K562 (cell line): Measurements from ENCODE around the gene TBC1D32. TPM values are rescaled to one million over a fixed set of nuclear protein-coding genes. Genes with fewer than 3 reads are reported as not detected.
"Not testable (repeated sequence)": the region's sequence is repeated elsewhere in the genome, so short reads cannot be mapped to it uniquely, and the experiment has no call there.

ENCODE experiments used
- ATAC-seq: fragments of 200-7000 bp; cut with Tn5 transposase; 3 replicates; pipeline ENCODE4 v1.9.1; 2020; ENCODE audit warnings: moderate library complexity
- BruUV-seq: library from RNA; stranded (reverse); fragments of 400-500 nt; replicated peaks from 2 replicates; lab custom pipeline; 2021; lab: Mats Ljungman, UMichigan
- CTCF ChIA-PET: fragments of 300-600 bp; formaldehyde crosslinking; extraction: SDS; loops from one replicate; lab custom pipeline; 2021; ENCODE audit warnings: low intra/inter-chr PET ratio; lab: Yijun Ruan, JAX
- POLR2A ChIA-PET: fragments of 300-600, 350-650 bp; sonication (Branson Sonifier 250); formaldehyde crosslinking; extraction: SDS; loops from one replicate; lab custom pipeline; 2021; ENCODE audit warnings: antibody characterized with exemption, inconsistent platforms; lab: Yijun Ruan, JAX
- DNase-seq, 4 experiments: peaks; one replicate each; pipeline versions ENCODE4 v3.0.0 to v3.0.0-alpha.2; 2011 to 2018; ENCODE audit warnings: low spot score in 3 of 4, mixed read lengths in 3 of 4; ENCODE audit errors: extremely low read depth in 1 of 4
- FAIRE-seq: peaks from 2 replicates; lab custom pipeline; 2011; peaks lifted over from hg19 to GRCh38; lab: Jason Lieb, UNC
- H2AFZ ChIP-seq: 2 replicates; pipeline ENCODE4 v1.6.0; 2011; ENCODE audit warnings: low read depth, low read length, control low read depth, inconsistent platforms
- H3K27ac ChIP-seq: fragments of 200-600 bp; 3 replicates; pipeline ENCODE4 v1.8.0; 2011; ENCODE audit warnings: low read depth, mild to moderate bottlenecking, control low read depth, inconsistent platforms, low read length, moderate library complexity, mixed read lengths; ENCODE audit errors: extremely low read depth
- H3K27me3 ChIP-seq, 2 experiments: fragments of 300-600 bp in 1 of 2; 2 replicates in 1 of 2; 3 replicates in 1 of 2; pipeline versions ENCODE4 v1.6.0 to v1.8.0; 2011; ENCODE audit warnings: inconsistent platforms in 2 of 2, low read length in 2 of 2, mild to moderate bottlenecking in 1 of 2, mixed read lengths in 1 of 2, moderate library complexity in 1 of 2; ENCODE audit not compliant: control insufficient read depth in 2 of 2, insufficient read depth in 2 of 2
- H3K36me3 ChIP-seq: fragments of 300-600 bp; 3 replicates; pipeline ENCODE4 v1.8.0; 2011; ENCODE audit warnings: mild to moderate bottlenecking, low read length, inconsistent platforms; ENCODE audit not compliant: control insufficient read depth, insufficient read depth
- H3K4me1 ChIP-seq, 2 experiments: fragments of 200-600 bp in 1 of 2; replicated peaks in 1 of 2; 2 replicates in 1 of 2; 3 replicates in 1 of 2; pipeline versions ENCODE4 v1.5.1 to v1.8.0; 2011; ENCODE audit warnings: inconsistent platforms in 2 of 2, low read length in 2 of 2, mild to moderate bottlenecking in 1 of 2, mixed read lengths in 1 of 2, moderate library complexity in 1 of 2; ENCODE audit not compliant: control insufficient read depth in 2 of 2, insufficient read depth in 2 of 2
- H3K4me2 ChIP-seq: 2 replicates; pipeline ENCODE4 v1.6.1; 2011; ENCODE audit warnings: low read length, control low read depth, inconsistent platforms, mixed read lengths; ENCODE audit not compliant: insufficient read depth
- H3K4me3 ChIP-seq: fragments of 200-600 bp; sonication (generic), shearing (Covaris generic); 2 replicates; pipeline ENCODE4 v1.5.1; 2016; ENCODE audit warnings: control low read depth, inconsistent platforms
- H3K79me2 ChIP-seq: fragments of 200-600 bp; 3 replicates; pipeline ENCODE4 v1.8.0; 2011; ENCODE audit warnings: low read length, inconsistent platforms; ENCODE audit not compliant: control insufficient read depth, insufficient read depth
- H3K9ac ChIP-seq, 2 experiments: 2 replicates each; pipeline versions ENCODE4 v1.6.0 to v1.6.1; 2011; ENCODE audit warnings: low read depth in 2 of 2, low read length in 2 of 2, control low read depth in 1 of 2, inconsistent platforms in 1 of 2, mild to moderate bottlenecking in 1 of 2, mixed read lengths in 1 of 2; ENCODE audit not compliant: insufficient read depth in 1 of 2
- H3K9me1 ChIP-seq: one replicate; pipeline ENCODE4 v1.6.0; 2011; ENCODE audit warnings: inconsistent platforms, mild to moderate bottlenecking, low read length, moderate library complexity; ENCODE audit not compliant: control insufficient read depth, insufficient read depth
- H3K9me3 ChIP-seq: replicated peaks from 2 replicates; pipeline ENCODE4 v1.5.1; 2011; ENCODE audit warnings: low read depth, low read length, inconsistent platforms; ENCODE audit not compliant: control insufficient read depth, insufficient read depth
- H4K20me1 ChIP-seq: replicated peaks from 2 replicates; pipeline ENCODE4 v1.6.1; 2011; ENCODE audit warnings: low read length, inconsistent platforms, mixed read lengths; ENCODE audit not compliant: control insufficient read depth, insufficient read depth
- CEBPG ChIP-seq, 3 experiments: fragments of 200-800 bp in 1 of 3; sonication (Bioruptor generic) in 1 of 3; sonication (generic) in 1 of 3; formaldehyde crosslinking in 1 of 3; IDR thresholded peaks in 2 of 3; conservative IDR thresholded peaks in 1 of 3; 2 replicates each; pipeline versions ENCODE4 v1.6.1 to v1.8.0; 2016 to 2022; ENCODE audit warnings: missing compliant biosample characterization in 2 of 3, missing genetic modification characterization in 2 of 3, mild to moderate bottlenecking in 1 of 3, missing genetic modification reagents in 1 of 3
- DPF2 ChIP-seq: fragments of 450-650 bp; IDR thresholded peaks from 2 replicates; pipeline ENCODE4 v1.6.1; 2016
- FOXM1 ChIP-seq, 2 experiments: fragments of 450-650 bp in 1 of 2; sonication (generic) in 1 of 2; formaldehyde crosslinking in 1 of 2; IDR thresholded peaks; 2 replicates each; pipeline versions ENCODE4 v1.6.1 to v1.9.0; 2017 to 2022; ENCODE audit warnings: low read depth in 2 of 2, mild to moderate bottlenecking in 2 of 2, missing genetic modification reagents in 1 of 2, moderate library complexity in 1 of 2
- L3MBTL2 ChIP-seq: fragments of 450-650 bp; IDR thresholded peaks from 2 replicates; pipeline ENCODE4 v1.6.1; 2016; ENCODE audit warnings: mild to moderate bottlenecking, moderate library complexity
- RBM25 ChIP-seq: fragments of 200-400 bp; formaldehyde crosslinking; IDR thresholded peaks from 2 replicates; pipeline ENCODE4 v1.6.1; 2018; ENCODE audit warnings: low read length, low read depth, moderate library complexity; ENCODE audit not compliant: severe bottlenecking
- SMAD4 ChIP-seq: fragments of 250-450 bp; sonication (Bioruptor Pico); conservative IDR thresholded peaks from 2 replicates; pipeline ENCODE4 v1.8.0; 2021; ENCODE audit warnings: inconsistent platforms, mild to moderate bottlenecking, moderate library complexity
- ZNF146 ChIP-seq: IDR thresholded peaks from one replicate; pipeline ENCODE4 v1.6.1; 2018; ENCODE audit warnings: missing compliant biosample characterization; ENCODE audit not compliant: unreplicated experiment
- ZNF311 ChIP-seq: fragments of 250-450 bp; sonication (Bioruptor Pico); IDR thresholded peaks from 2 replicates; pipeline ENCODE4 v1.4.0; 2020; ENCODE audit warnings: mild to moderate bottlenecking, moderate library complexity
- ZNF764 ChIP-seq: fragments of 250-450 bp; sonication (Bioruptor Pico); IDR thresholded peaks from 2 replicates; pipeline ENCODE4 v1.4.0; 2020; ENCODE audit warnings: low read depth, mild to moderate bottlenecking, moderate library complexity
- WGBS: fragments of 100-300 bp; shearing (Covaris generic); methylation state at CpG from one replicate; pipeline ENCODE4 v1.1.6; 2016; ENCODE audit warnings: low coverage, mixed read lengths; ENCODE audit not compliant: insufficient coverage; ENCODE audit errors: missing lambda C conversion rate; 5-methylcytosine and 5-hydroxymethylcytosine counted together
- in situ Hi-C: fragments of 300-500 bp; cut with MboI; formaldehyde crosslinking; loops from 4 replicates; pipeline ENCODE4 v1.15.0; 2018; ENCODE audit warnings: inconsistent platforms, mixed read lengths
- intact Hi-C: fragments of 100-400 bp; cut with micrococcal nuclease; formaldehyde crosslinking; loops from 2 replicates; pipeline ENCODE4 v1.14.2; 2022
- polyA plus RNA-seq, 8 experiments: library from polyadenylated mRNA; depleted of rRNA in 4 of 8; stranded (reverse) in 5 of 8; unstranded in 3 of 8; fragments of >200 nt; fragmentation: Nextera tagmentation in 2 of 8; fragmentation: Illumina TruSeq in 1 of 8; extraction: Ambion mirVana in 2 of 8; extraction: Trizol in 1 of 8; gene quantifications; 2 replicates each; pipeline versions ENCODE4 v1.2.1 to v1.2.3, GENCODE V29; 2011 to 2014; ENCODE audit warnings: inconsistent platforms in 1 of 8, missing spikeins in 1 of 8
- total RNA-seq, 7 experiments: library from RNA; depleted of rRNA in 6 of 7; stranded (reverse); fragments of >200 nt in 6 of 7; fragmentation: Illumina TruSeq in 2 of 7; extraction: Trizol in 2 of 7; gene quantifications; 2 replicates each; pipeline versions ENCODE4 v1.2.1 to v1.2.3, GENCODE V29; 2011 to 2021; ENCODE audit warnings: low replicate concordance in 1 of 7
- TF ChIP-seq, protein P1 (sequence below): sonication (generic); formaldehyde crosslinking; IDR thresholded peaks from 2 replicates; pipeline ENCODE4 v1.4.0; 2020; ENCODE audit warnings: mild to moderate bottlenecking, missing genetic modification reagents
- TF ChIP-seq, protein P2 (sequence below), 2 experiments: fragments of 200-800 bp in 1 of 2; sonication (Bioruptor generic) in 1 of 2; sonication (generic) in 1 of 2; formaldehyde crosslinking in 1 of 2; IDR thresholded peaks in 1 of 2; conservative IDR thresholded peaks in 1 of 2; 2 replicates each; pipeline versions ENCODE4 v1.5.0 to v1.6.1; 2016 to 2020; ENCODE audit warnings: missing compliant biosample characterization in 1 of 2, missing genetic modification characterization in 1 of 2, missing genetic modification reagents in 1 of 2

The TBC1D32 gene
- total and polyA plus RNA-seq, 9 of the 15 experiments (the other 6 are each of a cell fraction or from before 2014, with no cell fraction given), result 2.5 to 9.6 (median 3.9) TPM

DNA sequence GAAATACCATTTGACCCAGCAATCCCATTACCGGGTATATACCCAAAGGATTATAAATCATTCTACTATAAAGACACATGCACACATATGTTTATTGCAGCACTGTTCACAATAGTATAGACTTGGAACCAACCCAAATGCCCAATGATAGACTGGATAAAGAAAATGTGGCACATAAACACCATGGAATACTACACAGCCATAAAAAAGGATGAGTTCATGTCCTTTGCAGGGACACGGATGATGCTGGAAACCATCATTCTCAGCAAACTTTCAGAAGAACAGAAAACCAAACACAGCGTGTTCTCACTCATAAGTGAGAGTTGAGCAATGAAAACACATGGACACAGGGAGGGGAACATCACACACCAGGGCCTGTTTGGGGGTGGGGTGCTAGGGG is 33.1 kb downstream of the TBC1D32 start:
- H3K9me3 ChIP-seq, H3K27ac ChIP-seq, H3K4me1 ChIP-seq, H3K4me2 ChIP-seq, intact Hi-C loops, FAIRE-seq, CTCF ChIA-PET, H3K36me3 ChIP-seq, in situ Hi-C loops, H4K20me1 ChIP-seq, H3K27me3 ChIP-seq, H3K79me2 ChIP-seq, H2AFZ ChIP-seq, H3K9me1 ChIP-seq, BruUV-seq, POLR2A ChIA-PET, DNase-seq, H3K4me3 ChIP-seq, H3K9ac ChIP-seq, ATAC-seq: not testable (repeated sequence)
- TF ChIP-seq RBM25 (peak; percentile 13), ZNF146 (CRISPR knock-in tag) (peak; percentile 86)
- WGBS, result 40% methylated on average over 3 of the region's 3 CpGs

DNA sequence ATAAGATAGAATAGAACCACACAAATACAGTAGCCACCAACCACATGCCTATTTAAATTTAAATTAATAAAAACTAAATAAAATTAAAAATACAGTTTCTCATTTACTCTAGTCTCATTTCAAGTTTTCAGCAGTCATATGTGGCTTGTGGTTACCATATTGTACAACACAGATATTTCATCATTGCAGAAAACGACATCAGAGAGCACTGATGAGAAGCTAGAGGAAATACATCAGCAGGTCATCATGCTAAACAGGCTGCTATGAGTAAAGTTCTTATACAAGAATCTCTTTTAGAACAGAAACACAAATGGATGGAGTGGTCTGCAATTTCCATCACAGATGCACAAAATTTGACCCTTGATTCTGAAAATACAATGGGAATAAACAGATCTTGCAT is 36.6 kb downstream of the TBC1D32 start:
- H3K4me2 ChIP-seq, result no peak overlapping the region
- H3K36me3 ChIP-seq, result no peaks in the 10 kb centered on the region
- BruUV-seq, result no TSS peak
- H3K27ac ChIP-seq, result no peak overlapping the region
- H3K9me1 ChIP-seq, result no peaks in the 10 kb centered on the region
- FAIRE-seq (no peak), DNase-seq (no peak), ATAC-seq (no peak)
- H2AFZ ChIP-seq, result no peak overlapping the region
- H3K9ac ChIP-seq, result no peak overlapping the region
- H3K4me1 ChIP-seq, result no peaks in the 10 kb centered on the region
- 26% methylated on average over 1 of the region's 1 CpG for WGBS
- no peaks in the 10 kb centered on the region for H3K79me2 ChIP-seq
- no peaks in the 10 kb centered on the region for H3K9me3 ChIP-seq
- H3K27me3 ChIP-seq, result no peaks in the 10 kb centered on the region
- intact Hi-C loops (no loop called here), in situ Hi-C loops (no loop called here)
- ChIA-PET CTCF (no interaction called here), POLR2A (no interaction called here)
- H3K4me3 ChIP-seq, result no peak overlapping the region
- H4K20me1 ChIP-seq, result no peaks in the 10 kb centered on the region
- TF ChIP-seq FOXM1 (IDR thresholded peaks at IDR 0.05; ENCODE audit: low read depth) (no peak), FOXM1 (CRISPR knock-in tag; IDR thresholded peaks at IDR 0.05; ENCODE audit: low read depth) (no peak), ZNF311 (CRISPR knock-in tag) (no peak), ZNF764 (no peak), DPF2 (no peak), L3MBTL2 (no peak), SMAD4 (CRISPR knock-in tag) (no peak), CEBPG (CRISPR knock-in tag; IDR thresholded peaks at IDR 0.05) (no peak), CEBPG (tag; conservative IDR thresholded peaks at IDR 0.05 in 1 of 2, IDR thresholded peaks at IDR 0.05 in 1 of 2) (no peak)
- TF ChIP-seq, protein P1, sequence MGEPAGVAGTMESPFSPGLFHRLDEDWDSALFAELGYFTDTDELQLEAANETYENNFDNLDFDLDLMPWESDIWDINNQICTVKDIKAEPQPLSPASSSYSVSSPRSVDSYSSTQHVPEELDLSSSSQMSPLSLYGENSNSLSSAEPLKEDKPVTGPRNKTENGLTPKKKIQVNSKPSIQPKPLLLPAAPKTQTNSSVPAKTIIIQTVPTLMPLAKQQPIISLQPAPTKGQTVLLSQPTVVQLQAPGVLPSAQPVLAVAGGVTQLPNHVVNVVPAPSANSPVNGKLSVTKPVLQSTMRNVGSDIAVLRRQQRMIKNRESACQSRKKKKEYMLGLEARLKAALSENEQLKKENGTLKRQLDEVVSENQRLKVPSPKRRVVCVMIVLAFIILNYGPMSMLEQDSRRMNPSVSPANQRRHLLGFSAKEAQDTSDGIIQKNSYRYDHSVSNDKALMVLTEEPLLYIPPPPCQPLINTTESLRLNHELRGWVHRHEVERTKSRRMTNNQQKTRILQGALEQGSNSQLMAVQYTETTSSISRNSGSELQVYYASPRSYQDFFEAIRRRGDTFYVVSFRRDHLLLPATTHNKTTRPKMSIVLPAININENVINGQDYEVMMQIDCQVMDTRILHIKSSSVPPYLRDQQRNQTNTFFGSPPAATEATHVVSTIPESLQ (CRISPR knock-in tag), result no peak
- TF ChIP-seq, protein P2, sequence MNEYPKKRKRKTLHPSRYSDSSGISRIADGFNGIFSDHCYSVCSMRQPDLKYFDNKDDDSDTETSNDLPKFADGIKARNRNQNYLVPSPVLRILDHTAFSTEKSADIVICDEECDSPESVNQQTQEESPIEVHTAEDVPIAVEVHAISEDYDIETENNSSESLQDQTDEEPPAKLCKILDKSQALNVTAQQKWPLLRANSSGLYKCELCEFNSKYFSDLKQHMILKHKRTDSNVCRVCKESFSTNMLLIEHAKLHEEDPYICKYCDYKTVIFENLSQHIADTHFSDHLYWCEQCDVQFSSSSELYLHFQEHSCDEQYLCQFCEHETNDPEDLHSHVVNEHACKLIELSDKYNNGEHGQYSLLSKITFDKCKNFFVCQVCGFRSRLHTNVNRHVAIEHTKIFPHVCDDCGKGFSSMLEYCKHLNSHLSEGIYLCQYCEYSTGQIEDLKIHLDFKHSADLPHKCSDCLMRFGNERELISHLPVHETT (CRISPR knock-in tag; conservative IDR thresholded peaks at IDR 0.05 in 1 of 2, IDR thresholded peaks at IDR 0.05 in 1 of 2), result no peak
